ENCODE data around the gene ACTR5. TPM values are rescaled to one million over a fixed set of nuclear protein-coding genes. Genes with fewer than 3 reads are reported as not detected.

ACTR5 gene
- total and polyA plus RNA-seq, 2 of the 13 experiments (the other 11 are each of a cell fraction or from before 2014, with no cell fraction given) = 19.5 to 20.5 TPM

- in situ Hi-C loops (cut with HindIII; ENCODE audit: extremely low pct_ligation_motif_present, low pct_unique_long_range_greater_than_20kb) = loop anchor here (25.0 kb wide), 1 partner anchor 288 kb away; the partner anchor contains the start of gene SNHG17
- TF ChIP-seq EZH2 (conservative IDR thresholded peaks at IDR 0.05; ENCODE audit: low read depth, low read length) (peak; percentile 75), DDIT3 (CRISPR knock-in tag; IDR thresholded peaks at IDR 0.05) (no peak), AGO2 (optimal IDR thresholded peaks at IDR 0.05; ENCODE audit: low read depth, low read length) (no peak), POGZ (CRISPR knock-in tag; IDR thresholded peaks at IDR 0.05) (no peak), HES4 (CRISPR knock-in tag; IDR thresholded peaks at IDR 0.05; ENCODE audit: borderline replicate concordance) (peak; percentile 52; the same call in 1 of the 2 replicates), ESRRA (CRISPR knock-in tag; IDR thresholded peaks at IDR 0.05; ENCODE audit: low read depth) (no peak), POGK (CRISPR knock-in tag; conservative IDR thresholded peaks at IDR 0.05) (no peak), FOXC1 (CRISPR knock-in tag; IDR thresholded peaks at IDR 0.05; ENCODE audit: borderline replicate concordance) (no peak), REPIN1 (CRISPR knock-in tag; IDR thresholded peaks at IDR 0.05; ENCODE audit: borderline replicate concordance, low read depth) (no peak), ZNF180 (CRISPR knock-in tag; IDR thresholded peaks at IDR 0.05; ENCODE audit: borderline replicate concordance, low read depth) (no peak), HDAC6 (IDR thresholded peaks at IDR 0.05; ENCODE audit: low read depth, low read length) (no peak), SP1 (IDR thresholded peaks at IDR 0.05) (no peak), SP1 (CRISPR knock-in tag; IDR thresholded peaks at IDR 0.05) (no peak), ZBTB33 (CRISPR knock-in tag; IDR thresholded peaks at IDR 0.05) (no peak), ZNF619 (CRISPR knock-in tag; IDR thresholded peaks at IDR 0.05) (no peak), CBX5 (CRISPR knock-in tag; IDR thresholded peaks at IDR 0.05; ENCODE audit: borderline replicate concordance) (no peak), MTF2 (CRISPR knock-in tag; IDR thresholded peaks at IDR 0.05; ENCODE audit: borderline replicate concordance) (0 out of 2 replicates have a peak, but pooled peaks have one; percentile 38), ZBTB20 (CRISPR knock-in tag; IDR thresholded peaks at IDR 0.05; ENCODE audit: borderline replicate concordance, low read depth) (no peak)
Observed at GRCh38 chr20:38725148-38725901, 22.9 kb upstream of the ACTR5 start.

More at GRCh38 chr20:38725148-38725901, 22.9 kb upstream of the ACTR5 start:
- intact Hi-C loops (cut with micrococcal nuclease; ENCODE audit: unreplicated experiment) = loop anchor here (5.0 kb wide), 1 partner anchor 167 kb away; no protein-coding TSS in a partner anchor
- Histone ChIP-seq H3K4me1 (ENCODE audit: insufficient read depth, low read length) (peaks cover 3% of the 10 kb centered on the region), H3K4me2 (ENCODE audit: low read depth, low read length) (no peak overlapping the region), H3K9ac (ENCODE audit: insufficient read depth, low read depth, low read length) (no peak overlapping the region), H2AFZ (ENCODE audit: low read length) (no peak overlapping the region), H3K79me2 (ENCODE audit: insufficient read depth, low read length) (no peaks in the 10 kb centered on the region), H3K27ac (ENCODE audit: extremely low read length, insufficient read depth, low read length) (no peak overlapping the region), H3K36me3 (replicated peaks in 1 of 2; ENCODE audit: control insufficient read depth in 1 of 2, insufficient read depth in 2 of 2, low read length in 2 of 2) (no peaks in the 10 kb centered on the region), H3K27me3 (ENCODE audit: control insufficient read depth in 1 of 2, insufficient read depth in 2 of 2, low read length in 2 of 2) (peaks cover 44 to 98% of the 10 kb centered on the region in 2 experiments), H3K9me3 (ENCODE audit: low read length) (no peaks in the 10 kb centered on the region), H3K4me3 (replicated peaks in 1 of 3; ENCODE audit: insufficient read depth in 1 of 3, low read depth in 2 of 3, low read length in 3 of 3) (no peak overlapping the region), H4K20me1 (ENCODE audit: insufficient read depth, low read length) (peaks cover 8% of the 10 kb centered on the region; the same call in 1 of the 2 replicates)
- no peak for DNase-seq (ENCODE audit: low spot score)
- ATAC-seq = peak; percentile 9
- ChIA-PET CTCF (ENCODE audit: low intra/inter-chr PET ratio, low total read pairs) (interaction anchor here (0.7 to 3.4 kb wide), 3 partner anchors 26 to 81 kb away, joined by 3 to 24 read pairs (median 21); no protein-coding TSS in a partner anchor), POLR2A (no interaction called here)
- no TSS peak for BruUV-seq (replicated peaks)
- FAIRE-seq = peak; percentile 42
- WGBS (ENCODE audit: low lambda C conversion rate) = 36% methylated on average over 35 of the region's 35 CpGs
